GM18861 (cell line): ENCODE data around the gene ATAD2B.
"Not testable (repeated sequence)": the region's sequence is repeated elsewhere in the genome, so short reads cannot be mapped to it uniquely, and the experiment has no call there.

Source experiments
- ATAC-seq: cut with Tn5 transposase; IDR thresholded peaks from one replicate; pipeline ENCODE4 v1.9.1; 2021; ENCODE audit not compliant: unreplicated experiment

The ATAD2B gene

GRCh38 chr2:23751747-23752265, 175.1 kb downstream of the ATAD2B start:
- ATAC-seq, result no peak

DNA sequence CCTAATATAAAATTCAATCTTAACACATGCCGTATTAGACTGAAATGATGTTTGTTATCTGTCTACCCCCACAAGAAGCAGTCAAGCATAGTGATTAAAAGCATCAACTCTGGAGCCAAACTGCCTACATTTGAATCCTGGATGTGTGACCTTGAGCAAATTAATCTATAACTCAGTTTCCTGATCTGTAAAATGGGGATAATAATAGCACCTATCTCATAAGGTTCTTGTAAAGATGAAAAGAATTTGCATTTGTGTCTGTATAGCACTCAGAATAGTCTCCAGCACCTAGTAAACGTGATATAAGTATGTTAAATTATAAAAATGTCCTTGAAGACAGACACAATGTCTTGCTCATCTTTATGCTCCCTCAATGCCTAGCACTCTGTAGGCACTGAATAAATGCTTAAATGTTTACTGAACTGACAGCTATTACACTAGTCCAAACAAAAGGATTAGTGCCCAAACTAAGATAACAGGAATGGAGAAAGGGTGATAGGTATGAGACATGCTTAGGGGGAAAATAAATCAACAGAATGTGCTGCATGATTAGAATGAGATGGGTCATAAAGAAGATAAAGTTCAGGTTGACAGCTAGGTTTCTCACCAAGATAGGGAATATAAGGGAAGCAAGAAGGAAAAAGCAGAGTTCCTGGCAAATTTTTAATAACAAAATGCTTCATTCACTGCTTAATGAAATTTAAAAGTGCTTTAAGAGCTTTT, 180.6 kb downstream of the ATAD2B start:
- ATAC-seq, result no peak

GRCh38 chr2:23745726-23746105, 181.2 kb downstream of the ATAD2B start:
- no peak for ATAC-seq

- ATAC-seq, result no peak
Observed at GRCh38 chr2:23745068-23745725, 181.7 kb downstream of the ATAD2B start.

DNA sequence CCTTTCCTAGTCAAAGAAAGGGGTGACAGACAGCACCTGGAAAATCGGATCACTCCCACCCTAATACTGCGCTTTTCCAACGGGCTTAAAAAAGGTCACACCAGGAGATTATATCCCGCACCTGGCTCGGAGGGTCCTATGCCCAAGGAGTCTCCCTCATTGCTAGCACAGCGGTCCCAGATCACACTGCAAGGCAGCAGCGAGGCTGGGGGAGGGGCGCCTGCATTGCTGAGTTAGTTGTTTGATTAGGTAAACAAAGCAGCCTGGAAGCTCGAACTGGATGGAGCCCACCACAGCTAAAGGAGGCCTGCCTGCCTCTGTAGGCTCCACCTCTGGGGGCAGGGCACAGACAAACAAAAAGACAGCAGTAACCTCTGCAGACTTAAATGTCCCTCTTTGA, 190.1 kb downstream of the ATAD2B start:
- ATAC-seq, result not testable (repeated sequence)

DNA sequence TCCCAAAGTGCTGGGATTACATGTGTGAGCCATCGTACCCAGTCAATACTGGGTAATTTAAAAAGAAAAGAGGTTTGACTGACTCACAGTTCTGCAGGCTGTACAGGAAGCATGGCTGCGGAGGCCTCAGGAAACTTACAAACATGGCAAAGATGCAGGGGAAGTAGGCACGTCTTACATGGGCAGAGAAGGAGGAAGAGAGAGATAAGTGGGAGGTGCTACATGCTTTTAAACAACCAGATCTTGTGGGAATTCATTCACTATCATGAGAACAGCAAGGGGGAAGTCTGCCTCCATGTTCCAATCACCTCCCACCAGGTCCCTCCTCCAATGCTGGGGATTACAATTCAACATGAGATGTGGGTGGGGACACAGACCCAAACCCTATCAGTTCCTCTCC, 192.5 kb downstream of the ATAD2B start:
- no peak for ATAC-seq

- not testable (repeated sequence) for ATAC-seq
Observed at GRCh38 chr2:23723029-23723428, 203.9 kb downstream of the ATAD2B start.

DNA sequence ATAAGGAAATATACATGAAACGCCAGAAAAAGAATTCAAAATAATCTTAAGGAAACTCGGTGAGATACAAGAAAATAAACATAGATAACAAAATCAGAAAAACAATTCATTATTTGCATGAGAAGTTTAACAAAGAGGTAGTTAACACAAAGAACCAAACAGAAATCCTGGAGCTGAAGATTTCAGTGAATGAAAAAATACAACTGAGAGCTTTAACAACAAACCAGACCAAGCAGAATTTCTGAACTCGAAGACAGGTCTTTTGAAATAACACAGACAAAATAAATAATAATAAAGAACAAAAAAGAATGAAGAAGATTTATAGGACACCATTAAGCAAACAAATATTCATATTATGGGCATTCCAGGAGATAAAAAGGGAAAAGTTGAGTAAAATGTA, 204.7 kb downstream of the ATAD2B start:
- ATAC-seq, result no peak

DNA sequence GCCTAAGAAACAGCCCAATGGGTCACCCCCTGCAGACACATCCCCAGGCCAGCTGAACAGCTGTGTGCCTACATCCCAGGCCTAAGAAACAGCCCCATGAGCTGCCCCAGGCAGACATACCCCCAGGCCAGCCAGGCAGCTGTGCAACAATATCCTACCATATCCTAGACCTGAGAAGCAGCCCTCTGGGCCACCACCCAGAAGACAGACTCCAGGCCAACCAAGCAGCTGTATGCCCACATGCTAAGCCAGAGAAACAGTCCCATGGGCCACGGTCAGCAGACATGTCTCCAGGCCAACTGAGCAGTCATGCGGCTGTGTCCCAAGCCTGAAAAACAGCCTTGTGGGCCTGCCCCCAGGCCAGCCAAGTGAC, 205.5 kb downstream of the ATAD2B start:
- ATAC-seq, result no peak

- ATAC-seq, result no peak
Observed at GRCh38 chr2:23720705-23721453, 206.0 kb downstream of the ATAD2B start.

DNA sequence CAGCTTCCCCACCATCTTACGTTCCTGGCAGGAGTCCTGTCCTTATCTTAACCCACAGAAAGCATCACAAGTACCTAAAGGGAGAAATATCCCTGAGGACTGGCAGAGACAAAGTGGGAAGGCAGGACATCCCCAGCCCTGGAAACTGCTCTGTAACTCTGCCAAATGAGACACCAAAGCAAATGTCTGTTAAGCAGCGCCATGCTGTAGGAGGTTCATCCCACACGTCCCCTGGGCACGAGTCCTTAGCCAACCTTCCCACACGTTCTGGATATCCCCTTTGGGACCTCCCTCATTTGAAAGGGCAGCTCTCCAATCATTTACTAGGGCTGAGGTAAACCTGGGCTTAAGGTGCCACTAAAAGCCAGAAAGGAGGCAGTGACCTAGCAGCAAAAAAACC, 207.2 kb downstream of the ATAD2B start:
- no peak for ATAC-seq

DNA sequence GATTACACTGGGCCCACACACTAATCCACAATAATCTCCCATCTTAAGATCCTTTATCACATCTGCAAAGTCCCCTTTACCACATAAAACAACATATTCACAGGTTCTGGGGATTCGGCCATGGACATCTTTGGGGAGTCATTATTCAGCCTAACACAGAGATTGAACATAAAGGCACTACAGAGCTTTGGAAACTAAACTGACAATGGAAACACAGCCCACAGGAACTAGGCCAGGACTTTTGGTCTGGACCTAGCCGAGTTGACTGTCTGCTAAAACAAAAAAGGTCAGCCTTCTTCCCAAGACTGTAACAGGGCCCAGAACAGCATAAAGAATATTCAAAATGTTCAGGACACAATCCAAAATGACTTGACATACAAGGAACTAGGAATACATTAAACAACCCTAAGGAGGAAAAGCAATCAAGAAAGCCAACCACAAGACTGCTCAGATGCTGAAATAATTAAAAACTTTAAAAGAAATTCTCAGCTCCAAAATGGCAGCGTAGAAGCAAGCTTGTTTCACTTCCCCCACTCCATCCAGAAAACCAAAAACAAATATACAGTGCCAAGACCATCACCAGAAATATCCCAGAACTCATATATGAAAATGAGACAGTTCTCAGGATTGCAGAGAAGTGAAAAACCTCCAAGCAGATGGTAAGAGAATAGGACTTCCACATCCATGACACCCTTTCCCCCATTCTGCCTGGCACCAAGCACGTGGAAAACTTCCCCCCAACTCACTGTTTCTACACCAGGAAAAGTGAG, 207.8 kb downstream of the ATAD2B start:
- ATAC-seq, result no peak

DNA sequence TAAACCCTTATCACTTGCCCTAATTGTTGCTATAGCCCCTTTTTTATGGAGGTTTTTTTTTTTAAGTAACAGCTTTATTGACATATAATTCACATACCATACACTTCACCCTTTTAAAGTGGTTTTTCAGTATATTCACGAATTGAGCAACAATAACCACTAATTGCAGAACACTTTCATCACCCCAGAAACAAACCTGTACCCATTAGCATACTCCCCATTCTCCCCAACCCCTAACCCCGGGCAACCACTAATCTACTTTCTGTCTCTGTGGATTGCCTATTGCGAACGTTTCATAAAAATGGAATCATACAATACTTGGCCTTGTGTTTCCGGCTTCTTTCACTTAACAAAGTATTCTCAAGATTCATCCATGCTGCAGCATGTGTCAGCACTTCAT, 213.6 kb downstream of the ATAD2B start:
- ATAC-seq, result no peak

DNA sequence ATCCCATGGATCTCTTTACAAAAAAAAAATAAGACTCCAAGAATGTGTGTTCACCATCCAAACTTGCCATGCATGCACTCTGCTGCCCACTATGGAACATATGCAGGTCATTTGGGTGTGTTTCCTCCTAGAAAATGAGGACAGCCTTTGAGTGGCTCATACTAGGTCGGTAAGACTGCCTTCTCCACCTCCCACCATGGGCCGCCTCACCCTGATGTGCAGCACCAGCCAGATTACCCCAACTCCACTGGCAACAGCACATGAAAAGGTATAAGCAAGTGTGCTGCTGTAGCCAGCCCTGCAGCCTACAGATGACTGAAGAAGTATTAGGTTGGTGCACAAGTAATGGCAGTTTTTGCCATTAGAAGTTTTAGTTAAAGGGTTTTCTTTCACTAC, 214.2 kb downstream of the ATAD2B start:
- ATAC-seq, result no peak

DNA sequence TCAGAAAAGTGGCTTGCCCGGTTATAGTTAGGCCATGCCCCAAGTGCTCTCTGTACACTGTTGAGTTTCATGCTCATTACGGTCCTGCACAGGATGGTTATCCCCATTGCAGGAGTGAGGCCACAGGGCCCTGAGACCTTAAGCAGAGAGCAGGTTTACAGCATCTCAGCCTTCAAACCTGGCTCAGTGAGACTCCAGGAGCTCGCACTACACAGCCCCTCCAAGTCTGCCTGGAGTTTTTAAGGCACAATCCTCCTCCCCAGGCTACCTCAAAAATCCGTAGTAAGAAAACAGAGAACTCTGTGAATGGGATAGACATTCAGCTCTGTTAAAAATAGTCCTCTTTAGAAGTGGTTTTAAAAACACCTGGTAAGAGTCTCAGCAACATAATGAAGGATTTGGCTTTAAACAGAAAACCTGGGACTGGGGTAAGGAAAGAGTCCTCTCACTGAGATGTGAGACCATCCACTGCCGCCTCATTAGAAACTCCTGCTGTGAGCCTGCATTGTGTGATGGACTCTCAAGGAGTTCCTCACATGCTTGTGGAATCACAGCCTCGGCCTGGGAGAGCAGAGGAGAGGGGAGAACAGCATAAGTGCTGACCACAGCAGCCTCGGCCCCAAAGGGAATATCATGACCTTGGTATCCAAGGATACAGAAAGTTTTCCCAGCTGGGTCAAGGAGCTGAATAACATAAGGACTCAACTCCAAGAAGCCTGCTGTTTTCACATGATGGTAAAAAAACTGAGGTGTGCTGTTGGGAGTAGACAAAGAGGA, 214.8 kb downstream of the ATAD2B start:
- ATAC-seq, result no peak

- no peak for ATAC-seq
Observed at GRCh38 chr2:23709311-23709710, 217.6 kb downstream of the ATAD2B start.

GRCh38 chr2:23708771-23709170, 218.2 kb downstream of the ATAD2B start:
- ATAC-seq, result no peak

- ATAC-seq, result no peak
Observed at GRCh38 chr2:23707096-23707495, 219.8 kb downstream of the ATAD2B start.

DNA sequence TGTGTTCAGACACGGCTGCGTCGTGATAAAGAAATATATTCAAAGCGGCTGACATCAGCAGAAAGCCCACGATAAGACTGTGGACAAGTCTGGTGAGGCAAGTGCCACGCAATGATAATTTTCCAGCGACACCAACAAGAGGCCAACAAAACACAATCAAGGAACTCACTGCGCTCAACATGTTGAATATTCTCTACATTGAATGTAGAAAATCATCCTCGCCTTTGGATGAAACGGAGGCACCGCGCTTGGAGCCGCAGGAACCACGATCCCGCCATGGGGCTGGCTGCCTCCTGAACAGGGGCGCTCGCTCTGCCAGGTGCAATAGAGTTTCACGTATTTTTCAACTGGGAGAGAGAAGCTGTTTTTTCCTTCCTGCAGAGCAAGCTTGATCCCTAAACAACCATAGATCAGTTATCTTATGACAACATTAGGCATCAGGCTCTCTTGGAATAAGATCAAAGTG, 220.3 kb downstream of the ATAD2B start:
- ATAC-seq, result no peak
